Measurements from ENCODE around the gene TBXAS1. TPM values are rescaled to one million over a fixed set of nuclear protein-coding genes. Genes with fewer than 3 reads are reported as not detected.
A peak's percentile ranks its signal among the peaks of the same experiment; 100 is the strongest.

TBXAS1 gene
- total and polyA plus RNA-seq, 4 donors = 4.1 to 22.4 (median 12.2) TPM

DNA sequence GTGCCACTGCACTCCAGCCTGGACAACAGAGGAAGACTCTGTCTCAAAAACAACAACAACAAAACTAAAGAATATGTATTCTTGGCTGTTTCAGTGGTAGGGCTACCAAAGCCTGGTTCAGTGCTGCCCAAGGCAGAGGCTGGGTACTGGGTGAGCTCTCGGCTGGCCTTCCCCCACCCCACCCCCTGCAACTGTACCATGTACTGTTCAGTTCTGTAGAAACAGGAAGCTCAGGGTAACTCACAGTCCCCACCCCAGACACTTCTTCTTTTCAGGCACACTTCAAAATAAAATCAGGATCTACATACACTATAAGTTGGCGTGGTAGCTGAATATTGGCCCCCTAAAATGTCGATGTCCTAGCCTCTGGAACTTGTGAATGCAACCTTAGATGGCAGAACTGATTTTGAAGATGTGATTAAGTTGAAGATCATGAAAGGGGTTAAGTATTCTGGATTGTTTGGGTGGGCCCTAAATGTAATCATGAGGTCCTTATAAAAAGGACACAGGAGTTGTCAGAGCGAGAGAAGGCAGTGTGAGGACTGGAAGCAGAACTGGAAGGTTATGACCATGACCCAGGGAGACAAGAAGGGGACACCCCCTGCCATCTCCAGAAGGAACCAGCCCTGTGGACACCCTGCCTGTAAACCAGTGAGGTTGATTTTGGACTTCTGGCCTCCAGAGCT lies 31.2 kb downstream of the TBXAS1 start:
- H3K36me3 ChIP-seq (ENCODE audit: control insufficient read depth in 4 of 4, insufficient read depth in 3 of 4, low read depth in 1 of 4, low read length in 3 of 4) = no peaks in the 10 kb centered on the region
- no peak overlapping the region for H3K4me3 ChIP-seq (ENCODE audit: low read depth in 1 of 3, low read length in 3 of 3)
- H3K9ac ChIP-seq (ENCODE audit: low read depth in 1 of 2, low read length in 2 of 2) = no peak overlapping the region
- peak overlapping the region in 1 of 2 donors; percentile 10 for H3K27ac ChIP-seq (ENCODE audit: low read depth in 1 of 2, low read length in 2 of 2)
- 71% methylated on average over 4 of the region's 4 CpGs for WGBS
- H3K4me1 ChIP-seq (ENCODE audit: control insufficient read depth in 4 of 4, insufficient read depth in 4 of 4, low read length in 3 of 4) = no peaks in the 10 kb centered on the region
- no peak for DNase-seq (ENCODE audit: low spot score)
- peaks cover 0 to 4% (median under 1%) of the 10 kb centered on the region in 4 donors for H3K9me3 ChIP-seq (ENCODE audit: control insufficient read depth in 4 of 4, low read length in 3 of 4)
- H3K27me3 ChIP-seq (ENCODE audit: control insufficient read depth in 4 of 4, insufficient read depth in 4 of 4, low read length in 3 of 4) = no peaks in the 10 kb centered on the region
- TF ChIP-seq HNF4A (conservative IDR thresholded peaks at IDR 0.05) = no peak
- no peak for TF ChIP-seq FOXA1 (IDR thresholded peaks at IDR 0.05)
- no peak for TF ChIP-seq EGR1 (IDR thresholded peaks at IDR 0.05; ENCODE audit: low read depth in 2 of 2)
- TF ChIP-seq, protein P1, sequence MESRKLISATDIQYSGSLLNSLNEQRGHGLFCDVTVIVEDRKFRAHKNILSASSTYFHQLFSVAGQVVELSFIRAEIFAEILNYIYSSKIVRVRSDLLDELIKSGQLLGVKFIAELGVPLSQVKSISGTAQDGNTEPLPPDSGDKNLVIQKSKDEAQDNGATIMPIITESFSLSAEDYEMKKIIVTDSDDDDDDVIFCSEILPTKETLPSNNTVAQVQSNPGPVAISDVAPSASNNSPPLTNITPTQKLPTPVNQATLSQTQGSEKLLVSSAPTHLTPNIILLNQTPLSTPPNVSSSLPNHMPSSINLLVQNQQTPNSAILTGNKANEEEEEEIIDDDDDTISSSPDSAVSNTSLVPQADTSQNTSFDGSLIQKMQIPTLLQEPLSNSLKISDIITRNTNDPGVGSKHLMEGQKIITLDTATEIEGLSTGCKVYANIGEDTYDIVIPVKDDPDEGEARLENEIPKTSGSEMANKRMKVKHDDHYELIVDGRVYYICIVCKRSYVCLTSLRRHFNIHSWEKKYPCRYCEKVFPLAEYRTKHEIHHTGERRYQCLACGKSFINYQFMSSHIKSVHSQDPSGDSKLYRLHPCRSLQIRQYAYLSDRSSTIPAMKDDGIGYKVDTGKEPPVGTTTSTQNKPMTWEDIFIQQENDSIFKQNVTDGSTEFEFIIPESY (IDR thresholded peaks at IDR 0.05) = no peak
- TF ChIP-seq FOXA2 (IDR thresholded peaks at IDR 0.05) = no peak
- TF ChIP-seq JUND (IDR thresholded peaks at IDR 0.05) = no peak
- TF ChIP-seq, protein P2, sequence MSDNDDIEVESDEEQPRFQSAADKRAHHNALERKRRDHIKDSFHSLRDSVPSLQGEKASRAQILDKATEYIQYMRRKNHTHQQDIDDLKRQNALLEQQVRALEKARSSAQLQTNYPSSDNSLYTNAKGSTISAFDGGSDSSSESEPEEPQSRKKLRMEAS (IDR thresholded peaks at IDR 0.05) = no peak
- no peak for TF ChIP-seq RAD21 (IDR thresholded peaks at IDR 0.05)
- no peak for TF ChIP-seq YY1 (IDR thresholded peaks at IDR 0.05)
- no peak for TF ChIP-seq SP1 (IDR thresholded peaks at IDR 0.05)
- TF ChIP-seq NR2F2 (IDR thresholded peaks at IDR 0.05) = no peak
- TF ChIP-seq RXRA (IDR thresholded peaks at IDR 0.05) = no peak

DNA sequence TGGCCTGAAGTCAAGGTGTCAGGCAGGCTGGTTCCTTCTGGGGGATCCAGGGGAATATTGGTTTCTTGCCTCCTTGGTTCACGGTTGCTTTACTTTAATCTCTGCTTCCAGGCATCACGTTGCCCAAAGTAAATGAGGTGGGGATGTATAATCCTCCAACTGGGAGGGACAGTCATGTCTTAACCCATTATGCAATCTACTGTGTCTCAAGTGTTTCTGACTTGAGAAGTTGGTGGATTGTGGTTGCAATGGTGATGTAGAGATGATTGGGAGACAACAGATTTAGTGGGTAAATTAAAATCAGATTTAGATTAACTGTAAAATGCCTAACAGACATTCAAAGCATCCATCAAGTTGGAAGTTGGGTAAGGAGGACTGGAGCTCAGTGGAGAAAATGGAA lies 32.7 kb downstream of the TBXAS1 start:
- H3K36me3 ChIP-seq (ENCODE audit: control insufficient read depth in 4 of 4, insufficient read depth in 3 of 4, low read depth in 1 of 4, low read length in 3 of 4) = no peaks in the 10 kb centered on the region
- DNase-seq (ENCODE audit: low spot score) = no peak
- no peaks in the 10 kb centered on the region for H3K27me3 ChIP-seq (ENCODE audit: control insufficient read depth in 4 of 4, insufficient read depth in 4 of 4, low read length in 3 of 4)
- WGBS = 59% methylated on average over 2 of the region's 2 CpGs
- no peaks in the 10 kb centered on the region for H3K4me1 ChIP-seq (ENCODE audit: control insufficient read depth in 4 of 4, insufficient read depth in 4 of 4, low read length in 3 of 4)
- H3K9me3 ChIP-seq (ENCODE audit: control insufficient read depth in 4 of 4, low read length in 3 of 4) = peaks cover 0 to 4% (median under 1%) of the 10 kb centered on the region in 4 donors
- H3K9ac ChIP-seq (ENCODE audit: low read depth in 1 of 2, low read length in 2 of 2) = no peak overlapping the region
- no peak overlapping the region for H3K27ac ChIP-seq (ENCODE audit: low read depth in 1 of 2, low read length in 2 of 2)
- no peak overlapping the region for H3K4me3 ChIP-seq (ENCODE audit: low read depth in 1 of 3, low read length in 3 of 3)
- TF ChIP-seq EGR1 (IDR thresholded peaks at IDR 0.05; ENCODE audit: low read depth in 2 of 2) = no peak
- TF ChIP-seq, protein P2 (IDR thresholded peaks at IDR 0.05) = no peak
- no peak for TF ChIP-seq HNF4A (conservative IDR thresholded peaks at IDR 0.05)
- TF ChIP-seq, protein P3, sequence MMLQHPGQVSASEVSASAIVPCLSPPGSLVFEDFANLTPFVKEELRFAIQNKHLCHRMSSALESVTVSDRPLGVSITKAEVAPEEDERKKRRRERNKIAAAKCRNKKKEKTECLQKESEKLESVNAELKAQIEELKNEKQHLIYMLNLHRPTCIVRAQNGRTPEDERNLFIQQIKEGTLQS (IDR thresholded peaks at IDR 0.05) = no peak
- no peak for TF ChIP-seq TAF1 (conservative IDR thresholded peaks at IDR 0.05)
- no peak for TF ChIP-seq RXRA (IDR thresholded peaks at IDR 0.05)
- TF ChIP-seq, protein P4, sequence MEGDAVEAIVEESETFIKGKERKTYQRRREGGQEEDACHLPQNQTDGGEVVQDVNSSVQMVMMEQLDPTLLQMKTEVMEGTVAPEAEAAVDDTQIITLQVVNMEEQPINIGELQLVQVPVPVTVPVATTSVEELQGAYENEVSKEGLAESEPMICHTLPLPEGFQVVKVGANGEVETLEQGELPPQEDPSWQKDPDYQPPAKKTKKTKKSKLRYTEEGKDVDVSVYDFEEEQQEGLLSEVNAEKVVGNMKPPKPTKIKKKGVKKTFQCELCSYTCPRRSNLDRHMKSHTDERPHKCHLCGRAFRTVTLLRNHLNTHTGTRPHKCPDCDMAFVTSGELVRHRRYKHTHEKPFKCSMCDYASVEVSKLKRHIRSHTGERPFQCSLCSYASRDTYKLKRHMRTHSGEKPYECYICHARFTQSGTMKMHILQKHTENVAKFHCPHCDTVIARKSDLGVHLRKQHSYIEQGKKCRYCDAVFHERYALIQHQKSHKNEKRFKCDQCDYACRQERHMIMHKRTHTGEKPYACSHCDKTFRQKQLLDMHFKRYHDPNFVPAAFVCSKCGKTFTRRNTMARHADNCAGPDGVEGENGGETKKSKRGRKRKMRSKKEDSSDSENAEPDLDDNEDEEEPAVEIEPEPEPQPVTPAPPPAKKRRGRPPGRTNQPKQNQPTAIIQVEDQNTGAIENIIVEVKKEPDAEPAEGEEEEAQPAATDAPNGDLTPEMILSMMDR (IDR thresholded peaks at IDR 0.05; ENCODE audit: low read depth, low read length, missing input control) = no peak
- TF ChIP-seq RAD21 (IDR thresholded peaks at IDR 0.05) = no peak
- no peak for TF ChIP-seq YY1 (IDR thresholded peaks at IDR 0.05)

Data from liver (tissue), 9 donors.